Neural progenitor cell (in vitro differentiated cells): Measurements from ENCODE around the gene MAPK10.

Source experiments
- EZH2phosphoT487 ChIP-seq: fragments of 200-600 bp; sonication (generic); IDR thresholded peaks from 2 replicates; pipeline ENCODE4 v1.6.1; 2017; ENCODE audit warnings: antibody characterized with exemption
- TF ChIP-seq, protein P1 (sequence below): fragments of 200-600 bp; sonication (generic); IDR thresholded peaks from 2 replicates; pipeline ENCODE4 v1.5.1; 2017; ENCODE audit warnings: antibody characterized with exemption, mild to moderate bottlenecking

DNA sequence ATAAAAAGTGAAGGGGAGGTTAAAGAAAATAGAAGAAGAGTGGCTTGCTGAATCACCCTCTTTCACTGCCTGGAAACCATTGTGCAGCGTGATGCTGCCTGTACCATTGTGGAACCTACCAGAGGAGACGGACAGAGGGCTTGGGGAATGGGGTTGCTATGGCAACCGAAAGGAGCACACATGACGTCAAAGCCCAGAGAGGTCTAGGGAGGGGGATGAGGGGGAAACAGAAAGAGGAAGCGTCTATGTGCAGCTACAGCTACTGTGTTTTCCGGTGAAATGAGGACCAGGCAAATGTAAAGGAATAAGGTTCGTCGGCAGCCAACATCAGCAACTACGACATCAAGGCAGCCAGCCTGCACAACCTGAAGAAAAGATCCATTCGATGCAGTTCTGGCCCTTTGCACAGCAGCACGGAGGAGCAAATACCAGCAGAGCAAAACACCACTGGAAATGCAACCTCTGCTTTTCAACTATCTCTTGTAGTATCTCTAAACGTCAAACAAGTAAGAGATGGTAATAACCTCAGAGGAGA, at the start of gene MAPK10:
- TF ChIP-seq, protein P1, sequence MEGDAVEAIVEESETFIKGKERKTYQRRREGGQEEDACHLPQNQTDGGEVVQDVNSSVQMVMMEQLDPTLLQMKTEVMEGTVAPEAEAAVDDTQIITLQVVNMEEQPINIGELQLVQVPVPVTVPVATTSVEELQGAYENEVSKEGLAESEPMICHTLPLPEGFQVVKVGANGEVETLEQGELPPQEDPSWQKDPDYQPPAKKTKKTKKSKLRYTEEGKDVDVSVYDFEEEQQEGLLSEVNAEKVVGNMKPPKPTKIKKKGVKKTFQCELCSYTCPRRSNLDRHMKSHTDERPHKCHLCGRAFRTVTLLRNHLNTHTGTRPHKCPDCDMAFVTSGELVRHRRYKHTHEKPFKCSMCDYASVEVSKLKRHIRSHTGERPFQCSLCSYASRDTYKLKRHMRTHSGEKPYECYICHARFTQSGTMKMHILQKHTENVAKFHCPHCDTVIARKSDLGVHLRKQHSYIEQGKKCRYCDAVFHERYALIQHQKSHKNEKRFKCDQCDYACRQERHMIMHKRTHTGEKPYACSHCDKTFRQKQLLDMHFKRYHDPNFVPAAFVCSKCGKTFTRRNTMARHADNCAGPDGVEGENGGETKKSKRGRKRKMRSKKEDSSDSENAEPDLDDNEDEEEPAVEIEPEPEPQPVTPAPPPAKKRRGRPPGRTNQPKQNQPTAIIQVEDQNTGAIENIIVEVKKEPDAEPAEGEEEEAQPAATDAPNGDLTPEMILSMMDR, result no peak
- no peak for TF ChIP-seq EZH2phosphoT487
